ENCODE data around the gene FAM174C. TPM values are rescaled to one million over a fixed set of nuclear protein-coding genes. Genes with fewer than 3 reads are reported as not detected.
A peak's percentile ranks its signal among the peaks of the same experiment; 100 is the strongest.

The FAM174C gene
- total and polyA plus RNA-seq, 10 of the 15 experiments (the other 5 are each of a cell fraction or from before 2014, with no cell fraction given): 0.89 to 94.6 (median 43.6) TPM

- no peak for TF ChIP-seq RAD51 (IDR thresholded peaks at IDR 0.05)
- TF ChIP-seq YY1 (IDR thresholded peaks at IDR 0.05; ENCODE audit: low read depth, low read length): no peak
- TF ChIP-seq GABPA (IDR thresholded peaks at IDR 0.05; ENCODE audit: low read depth): no peak
- no peak for TF ChIP-seq FOXK2 (IDR thresholded peaks at IDR 0.05)
- TF ChIP-seq MTA2 (IDR thresholded peaks at IDR 0.05; ENCODE audit: low read depth): no peak
- TF ChIP-seq CEBPZ (IDR thresholded peaks at IDR 0.05; ENCODE audit: low read depth, low read length): no peak
- TF ChIP-seq TAF1 (IDR thresholded peaks at IDR 0.05; ENCODE audit: borderline replicate concordance, low read depth, low read length): no peak
- no peak for TF ChIP-seq USF2 (IDR thresholded peaks at IDR 0.05; ENCODE audit: borderline replicate concordance, low read depth, low read length)
- TF ChIP-seq E2F8 (IDR thresholded peaks at IDR 0.05; ENCODE audit: low read depth, partially characterized antibody): no peak
- no peak for TF ChIP-seq ZNF274 (IDR thresholded peaks at IDR 0.05; ENCODE audit: insufficient read depth, insufficient read length)
- TF ChIP-seq CBX5 (IDR thresholded peaks at IDR 0.05; ENCODE audit: low read depth): no peak
- no peak for TF ChIP-seq CHD1 (IDR thresholded peaks at IDR 0.05; ENCODE audit: low read depth, low read length)
- TF ChIP-seq NRF1 (conservative IDR thresholded peaks at IDR 0.05; ENCODE audit: low read depth, low read length): no peak
- TF ChIP-seq ZNF592 (IDR thresholded peaks at IDR 0.05): no peak
- TF ChIP-seq IRF4 (IDR thresholded peaks at IDR 0.05; ENCODE audit: low read depth, low read length): no peak
- TF ChIP-seq POLR2AphosphoS2 (IDR thresholded peaks at IDR 0.05; ENCODE audit: low read depth, low read length): peak; percentile 65; the same call in 1 of the 2 replicates
- peak; percentile 54 for TF ChIP-seq POLR2A (IDR thresholded peaks at IDR 0.05; ENCODE audit: low read depth, low read length)
- TF ChIP-seq PBX3 (IDR thresholded peaks at IDR 0.05; ENCODE audit: insufficient replicate concordance, low read depth, low read length): no peak
Measured at GRCh38 chr19:1261798-1262622, 13.3 kb upstream of the FAM174C start (continued).

All from GM12878 (cell line).